Measurements from ENCODE around the gene R3HDM2.
"Not testable (repeated sequence)": the region's sequence is repeated elsewhere in the genome, so short reads cannot be mapped to it uniquely, and the experiment has no call there.

R3HDM2 gene

DNA sequence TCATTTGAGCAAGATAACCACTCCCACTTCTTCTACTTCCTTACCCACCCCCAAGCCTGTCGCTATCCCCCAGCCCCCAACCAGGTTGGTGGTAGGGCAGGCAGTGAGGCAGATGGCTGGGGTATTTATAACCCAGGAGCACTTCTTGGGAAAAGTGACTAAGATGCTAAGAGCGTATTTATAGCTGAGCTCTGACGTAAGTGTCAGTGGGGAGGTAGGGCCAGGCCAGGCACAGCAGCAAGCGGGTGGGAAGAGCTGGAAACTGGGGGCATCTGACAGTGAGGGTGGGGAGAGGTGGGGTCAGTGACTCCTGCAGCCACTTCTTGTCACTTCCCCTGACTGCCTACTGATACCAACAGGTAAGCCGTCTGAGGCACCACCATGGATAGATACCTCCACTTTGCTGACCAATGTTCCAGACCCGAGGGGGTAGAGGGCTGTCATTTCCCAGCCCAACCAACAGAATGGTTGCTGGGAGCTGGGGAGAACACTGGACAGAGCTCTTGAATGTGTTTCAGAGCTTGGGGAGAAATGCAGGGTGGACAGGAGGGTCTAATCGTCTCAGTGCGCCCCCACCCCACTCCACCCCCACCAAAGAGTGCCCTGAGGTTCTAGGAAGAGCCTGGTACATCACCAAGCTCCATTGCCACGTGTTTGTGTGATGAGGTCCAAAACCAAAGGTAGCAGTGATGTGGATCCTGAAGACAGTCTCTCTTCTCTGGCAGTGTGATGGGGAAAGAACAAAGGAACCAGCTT lies 21.5 kb upstream of the R3HDM2 start:
- peak; percentile 60 for DNase-seq

DNA sequence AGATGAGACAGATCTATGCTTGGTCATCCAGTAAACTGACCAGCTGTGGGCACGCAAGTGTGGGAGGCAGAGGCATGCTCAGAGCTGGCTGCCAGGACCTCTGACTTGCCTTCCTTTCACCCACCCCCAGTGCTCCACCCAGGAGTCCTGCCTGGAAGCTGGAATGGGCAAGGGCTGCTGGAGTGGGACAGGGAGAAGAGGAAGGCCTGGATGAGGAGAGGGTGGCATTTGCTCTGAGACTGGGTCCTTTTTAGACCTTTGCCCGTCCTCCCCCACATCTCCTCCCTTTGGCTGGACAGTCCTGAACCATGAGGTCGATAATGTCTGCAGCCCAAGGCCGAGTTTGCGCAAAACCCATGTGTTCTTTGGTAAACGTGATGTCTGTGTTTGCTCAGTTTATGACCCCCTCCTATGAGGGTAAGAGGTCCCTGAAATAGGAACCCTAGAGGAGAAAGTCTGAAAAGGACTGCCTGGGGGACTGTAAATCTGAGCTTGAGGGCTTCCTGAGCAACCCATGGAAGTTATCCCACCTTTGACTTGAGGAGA lies 20.5 kb upstream of the R3HDM2 start:
- DNase-seq = no peak

DNA sequence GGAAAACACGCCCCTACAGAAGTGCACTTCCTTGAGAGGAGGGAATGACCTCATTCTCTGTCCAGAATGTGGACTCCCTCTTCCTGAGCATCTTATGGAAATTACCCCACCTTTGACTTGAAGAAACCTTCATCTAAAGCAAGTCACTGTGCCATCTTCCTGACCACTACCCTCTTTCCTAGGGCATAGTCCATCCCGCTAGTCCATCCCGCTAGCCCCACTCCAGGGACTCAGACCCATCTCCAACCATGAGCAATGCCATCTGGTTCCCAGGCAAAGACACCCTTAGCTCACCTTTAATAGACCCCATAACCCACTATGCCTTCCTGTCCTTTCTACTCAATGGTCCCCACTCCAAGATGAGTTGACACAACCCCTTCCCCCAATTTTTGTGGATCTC lies 19.2 kb upstream of the R3HDM2 start:
- DNase-seq = no peak

DNA sequence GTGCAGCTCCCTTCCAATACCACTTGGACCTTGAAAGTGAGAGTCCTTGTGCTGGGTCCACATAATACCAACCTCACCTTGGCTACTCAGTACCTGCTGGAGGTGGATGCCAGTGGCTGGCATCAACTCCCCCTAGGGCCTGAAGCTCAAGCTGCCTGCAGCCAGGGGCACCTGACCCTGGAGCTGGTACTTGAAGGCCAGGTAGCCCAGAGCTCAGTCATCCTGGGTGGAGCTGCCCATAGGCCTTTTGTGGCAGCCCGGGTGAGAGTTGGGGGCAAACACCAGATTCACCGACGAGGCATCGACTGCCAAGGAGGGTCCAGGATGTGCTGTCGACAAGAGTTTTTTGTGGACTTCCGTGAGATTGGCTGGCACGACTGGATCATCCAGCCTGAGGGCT lies 18.5 kb upstream of the R3HDM2 start:
- no peak for DNase-seq

DNA sequence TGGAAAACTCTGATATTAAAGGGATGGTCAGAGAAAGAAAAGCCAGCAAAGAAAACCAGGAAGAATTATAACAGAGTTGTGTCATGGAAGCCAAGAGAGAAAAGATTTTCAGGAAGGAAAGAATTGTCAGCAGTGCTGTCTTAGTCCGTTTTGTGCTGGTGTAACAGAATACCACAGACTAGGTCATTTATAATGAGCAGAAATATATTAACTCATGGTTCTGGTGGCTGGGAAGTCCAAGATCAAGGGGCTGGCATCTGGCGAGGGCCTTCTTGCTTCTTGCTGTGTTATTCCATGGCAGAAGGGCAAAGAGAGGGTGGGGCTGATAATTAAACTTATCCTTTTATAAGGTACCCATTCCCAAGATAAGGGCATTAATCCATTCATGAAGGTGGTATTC lies 17.8 kb upstream of the R3HDM2 start:
- no peak for DNase-seq

DNA sequence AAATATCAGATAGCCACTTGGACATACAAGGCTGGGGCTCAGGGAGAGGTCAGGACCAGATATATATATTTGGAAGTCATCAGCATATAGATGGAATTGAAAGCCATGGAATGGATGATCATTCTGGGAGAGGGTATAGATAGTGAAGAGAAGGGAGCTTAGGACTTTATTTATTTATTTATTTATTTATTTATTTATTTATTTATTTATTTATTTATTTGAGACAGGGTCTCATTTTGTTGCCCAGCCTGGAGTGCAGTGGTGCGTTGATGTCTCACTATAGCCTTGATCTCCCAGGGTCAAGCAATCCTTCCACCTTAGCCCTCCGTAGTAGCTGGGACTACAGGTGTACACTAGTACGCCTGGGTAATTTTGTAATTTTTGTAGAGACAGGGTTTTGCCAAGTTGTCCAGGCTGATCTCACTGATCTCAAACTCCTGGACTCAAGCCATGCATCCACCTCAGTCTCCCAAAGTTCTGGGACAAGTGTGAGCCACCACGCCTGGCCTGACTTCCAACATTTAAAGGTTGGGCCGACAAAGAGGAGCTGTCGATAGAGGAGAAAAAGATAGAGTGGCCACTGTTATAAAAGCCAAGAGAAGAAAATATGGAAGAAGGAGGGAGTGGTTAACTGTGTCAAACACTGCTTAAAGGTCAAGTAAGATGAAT lies 15.6 kb upstream of the R3HDM2 start:
- no peak for DNase-seq

DNA sequence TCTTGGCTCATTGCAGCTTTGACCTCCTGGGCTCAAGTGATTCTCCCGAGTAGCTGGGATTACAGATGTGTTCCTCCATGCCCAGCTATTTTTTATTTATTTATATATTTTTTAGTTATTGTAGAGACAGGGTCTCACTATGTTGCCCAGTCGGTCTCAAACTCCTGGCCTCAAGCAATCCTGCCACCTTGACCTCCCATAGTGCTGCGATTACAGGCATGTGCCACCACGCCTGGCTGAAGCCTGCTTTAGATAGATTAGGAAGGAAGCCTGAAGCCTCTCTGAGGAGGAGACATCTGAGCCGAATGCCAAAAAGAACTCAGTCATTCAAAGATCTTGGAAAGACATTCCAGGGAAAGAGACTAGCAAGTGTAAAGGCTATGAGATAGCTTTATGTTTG lies 13.9 kb upstream of the R3HDM2 start:
- no peak for DNase-seq

DNA sequence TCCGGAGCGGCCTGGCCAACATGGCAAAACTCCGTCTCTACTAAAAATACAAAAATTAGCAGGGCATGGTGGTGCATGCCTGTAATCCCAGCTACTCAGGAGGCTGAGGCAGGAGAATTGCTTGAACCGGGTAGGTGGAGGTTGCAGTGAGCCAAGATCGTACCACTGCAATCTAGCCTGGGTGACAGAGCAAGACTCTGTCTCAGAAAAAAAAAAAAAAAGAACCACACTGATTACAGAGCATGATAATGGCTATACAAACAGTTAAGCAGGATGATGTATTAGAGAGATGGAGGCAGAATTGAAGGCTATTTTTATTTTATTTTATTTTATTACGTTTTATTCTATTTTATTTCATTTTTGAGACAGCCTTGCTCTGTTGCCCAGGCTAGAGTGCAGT lies 13.5 kb upstream of the R3HDM2 start:
- DNase-seq = not testable (repeated sequence)

DNA sequence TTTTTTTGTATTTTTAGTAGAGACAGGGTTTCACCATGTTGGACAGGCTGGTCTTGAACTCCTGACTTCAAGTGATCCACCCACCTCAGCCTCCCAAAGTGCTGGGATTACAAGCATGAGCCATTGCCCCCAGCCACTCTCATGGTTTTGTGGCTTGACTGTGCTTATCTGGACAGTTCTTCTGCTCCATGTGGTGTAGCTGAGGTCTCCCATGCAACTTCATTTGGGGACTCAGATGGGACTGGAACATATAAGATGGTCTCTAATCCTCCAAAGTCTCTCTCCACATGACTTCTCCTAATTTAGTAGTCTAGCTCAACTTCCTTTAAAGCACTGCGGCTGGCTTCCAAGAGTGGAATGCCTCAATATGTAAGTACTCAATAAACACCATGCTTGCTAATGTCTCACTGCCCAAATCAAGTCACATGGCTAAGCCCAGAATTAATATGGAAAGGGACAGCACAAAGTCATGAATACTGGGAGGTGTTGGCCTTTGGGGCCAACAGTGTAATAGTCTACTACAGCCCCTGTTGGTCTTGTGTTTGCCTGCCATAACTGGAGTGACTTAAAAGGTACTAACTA lies 11.1 kb upstream of the R3HDM2 start:
- DNase-seq = no peak

DNA sequence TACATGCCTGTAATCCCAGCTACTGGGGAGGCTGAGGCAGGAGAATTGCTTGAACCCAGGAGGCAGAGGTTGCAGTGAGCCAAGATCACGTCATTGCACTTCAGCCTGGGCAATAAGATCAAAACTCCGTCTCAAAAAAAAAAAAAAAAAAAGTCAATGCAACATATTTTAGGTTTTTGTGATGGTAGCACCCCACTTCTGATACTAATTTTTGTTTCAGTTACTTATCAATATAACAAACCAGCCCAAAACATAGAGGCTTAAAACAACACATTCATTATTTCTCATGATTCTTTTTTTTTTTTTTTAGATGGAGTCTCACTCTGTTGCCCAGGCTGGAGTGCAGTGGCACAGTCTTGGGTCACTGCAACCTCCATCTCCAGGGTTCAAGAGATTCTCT lies 10.6 kb upstream of the R3HDM2 start:
- DNase-seq = not testable (repeated sequence)

DNA sequence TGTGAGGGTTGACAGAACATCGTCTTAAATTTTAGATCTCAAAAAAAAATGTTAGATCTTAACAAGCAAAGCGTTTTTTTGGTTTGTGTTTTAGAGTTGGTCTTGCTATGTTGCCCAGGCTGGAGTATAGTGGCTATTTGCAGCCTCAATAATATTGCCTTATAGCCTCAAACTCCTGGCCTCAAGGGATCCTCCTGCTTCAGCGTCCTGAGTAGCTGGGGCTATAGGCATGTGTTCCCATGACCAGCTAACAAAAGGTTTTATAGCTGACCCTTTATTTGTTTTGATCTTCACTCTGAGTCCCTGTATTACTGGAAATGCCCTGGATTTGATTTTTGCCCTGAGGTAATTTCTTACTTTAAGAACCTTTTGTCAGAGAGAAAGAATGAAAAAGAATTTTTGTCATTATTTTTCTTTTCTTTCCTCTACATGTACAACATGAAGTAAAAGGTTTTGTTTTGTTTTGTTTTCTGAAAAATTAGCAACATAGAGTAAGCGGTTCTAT lies 9.0 kb upstream of the R3HDM2 start:
- DNase-seq = no peak

DNA sequence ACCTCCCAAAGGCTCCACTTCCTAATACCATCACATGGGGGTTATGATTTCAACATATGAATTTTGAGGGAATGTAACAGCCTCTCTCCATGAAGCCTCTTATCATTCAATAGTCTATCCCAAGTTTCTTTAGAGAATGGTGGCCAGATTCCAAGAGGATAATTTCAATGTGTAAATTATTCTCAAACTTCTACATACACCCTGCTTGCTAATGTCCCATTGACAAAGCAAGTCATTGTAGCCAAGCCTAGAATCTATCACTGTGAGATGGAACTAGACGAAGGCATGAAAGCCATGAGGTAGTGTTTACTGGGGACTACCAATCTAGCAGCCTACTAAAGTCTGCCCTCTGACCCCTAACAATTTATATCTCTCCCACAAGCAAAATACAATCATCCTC lies 7.6 kb upstream of the R3HDM2 start:
- no peak for DNase-seq

DNA sequence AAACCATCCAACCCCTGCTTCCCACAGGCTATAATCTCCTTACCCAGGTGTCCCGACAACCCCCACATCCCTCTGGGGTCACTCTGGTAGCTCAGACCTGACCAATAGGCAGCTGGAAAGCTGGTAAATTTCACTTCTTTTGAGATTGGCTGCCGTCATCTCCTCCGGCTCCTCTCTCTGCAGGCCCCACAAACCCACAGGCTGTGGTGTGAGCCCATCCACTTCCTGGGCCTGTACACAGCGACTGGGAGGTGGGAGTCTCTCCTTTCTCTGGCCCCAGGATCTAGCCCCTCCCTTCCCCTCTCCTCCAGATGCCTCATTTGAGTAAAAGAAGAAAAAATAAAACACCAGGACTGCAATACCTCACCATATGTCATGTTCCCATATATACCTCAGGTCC lies 4.5 kb upstream of the R3HDM2 start:
- DNase-seq = no peak

DNA sequence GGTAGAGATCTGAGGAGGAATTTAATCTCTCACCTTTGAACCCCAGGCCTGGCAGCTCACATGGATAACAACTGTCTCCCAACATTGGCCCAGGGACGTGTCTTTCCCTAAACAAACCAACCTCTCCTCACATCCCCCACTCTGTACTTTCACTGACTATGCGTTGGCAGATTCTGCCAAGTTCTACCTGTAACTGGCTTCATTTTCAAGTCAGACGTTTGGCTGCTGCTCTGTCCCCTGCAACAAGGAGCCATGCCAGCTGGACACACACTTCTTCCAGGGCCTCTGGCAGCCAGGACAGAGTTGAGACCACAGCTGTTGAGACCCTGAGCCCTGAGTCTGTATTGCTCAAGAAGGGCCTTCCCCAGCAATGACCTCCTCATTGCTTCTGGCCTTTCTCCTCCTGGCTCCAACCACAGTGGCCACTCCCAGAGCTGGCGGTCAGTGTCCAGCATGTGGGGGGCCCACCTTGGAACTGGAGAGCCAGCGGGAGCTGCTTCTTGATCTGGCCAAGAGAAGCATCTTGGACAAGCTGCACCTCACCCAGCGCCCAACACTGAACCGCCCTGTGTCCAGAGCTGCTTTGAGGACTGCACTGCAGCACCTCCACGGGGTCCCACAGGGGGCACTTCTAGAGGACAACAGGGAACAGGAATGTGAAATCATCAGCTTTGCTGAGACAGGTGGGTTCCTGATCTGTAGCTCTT lies 3.8 kb upstream of the R3HDM2 start, which contains the start of gene INHBC:
TSS of gene INHBC (plus strand) at position 268 of the 707 bp plus-strand sequence. CDS start at position 371, 103 bp downstream.
- DNase-seq = no peak

DNA sequence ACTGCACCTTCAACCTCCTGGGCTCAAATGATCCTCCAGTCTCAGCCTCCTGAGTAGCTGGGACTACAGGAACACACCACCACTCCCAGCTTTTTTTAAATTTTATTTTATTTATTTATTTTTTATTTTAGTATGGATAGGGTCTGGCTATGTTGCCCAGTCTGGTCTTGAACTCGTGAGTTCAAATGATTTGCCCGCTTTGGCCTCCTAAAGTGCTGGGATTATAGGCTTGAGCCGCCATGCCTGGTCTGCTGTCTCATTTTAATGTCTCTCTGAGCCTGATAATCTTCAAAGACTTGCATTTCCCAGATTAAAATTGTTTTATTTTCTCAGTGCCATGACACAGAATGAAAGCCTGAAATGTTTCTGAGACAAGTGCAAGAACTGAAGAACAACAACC lies 2.5 kb upstream of the R3HDM2 start:
- peak; percentile 10 for DNase-seq

DNA sequence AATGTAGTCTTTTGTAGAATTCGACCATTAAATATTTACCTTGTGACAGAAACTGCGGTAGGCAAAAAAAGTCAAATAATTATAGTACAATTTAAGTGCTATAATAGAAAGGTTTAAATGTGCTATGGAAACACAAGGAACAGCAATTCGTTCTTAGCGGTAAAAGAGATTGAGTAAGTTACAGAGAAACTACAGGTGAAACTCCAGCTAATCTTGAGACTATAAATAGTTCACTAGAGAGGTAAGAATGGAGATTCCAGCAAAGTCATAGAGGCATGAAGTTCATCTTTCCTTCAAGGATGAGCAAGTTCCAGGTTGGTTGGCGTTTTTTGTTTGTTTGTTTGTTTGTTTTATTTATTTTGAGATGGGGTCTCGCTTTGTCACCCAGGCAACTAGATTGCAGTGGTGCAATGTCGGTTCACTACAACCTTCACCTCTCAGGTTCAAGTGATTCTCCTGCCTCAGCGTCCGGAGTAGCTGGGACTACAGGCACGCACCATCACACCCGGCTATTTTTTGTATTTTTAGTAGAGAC lies 878 bp upstream of the R3HDM2 start:
- no peak for DNase-seq

DNA sequence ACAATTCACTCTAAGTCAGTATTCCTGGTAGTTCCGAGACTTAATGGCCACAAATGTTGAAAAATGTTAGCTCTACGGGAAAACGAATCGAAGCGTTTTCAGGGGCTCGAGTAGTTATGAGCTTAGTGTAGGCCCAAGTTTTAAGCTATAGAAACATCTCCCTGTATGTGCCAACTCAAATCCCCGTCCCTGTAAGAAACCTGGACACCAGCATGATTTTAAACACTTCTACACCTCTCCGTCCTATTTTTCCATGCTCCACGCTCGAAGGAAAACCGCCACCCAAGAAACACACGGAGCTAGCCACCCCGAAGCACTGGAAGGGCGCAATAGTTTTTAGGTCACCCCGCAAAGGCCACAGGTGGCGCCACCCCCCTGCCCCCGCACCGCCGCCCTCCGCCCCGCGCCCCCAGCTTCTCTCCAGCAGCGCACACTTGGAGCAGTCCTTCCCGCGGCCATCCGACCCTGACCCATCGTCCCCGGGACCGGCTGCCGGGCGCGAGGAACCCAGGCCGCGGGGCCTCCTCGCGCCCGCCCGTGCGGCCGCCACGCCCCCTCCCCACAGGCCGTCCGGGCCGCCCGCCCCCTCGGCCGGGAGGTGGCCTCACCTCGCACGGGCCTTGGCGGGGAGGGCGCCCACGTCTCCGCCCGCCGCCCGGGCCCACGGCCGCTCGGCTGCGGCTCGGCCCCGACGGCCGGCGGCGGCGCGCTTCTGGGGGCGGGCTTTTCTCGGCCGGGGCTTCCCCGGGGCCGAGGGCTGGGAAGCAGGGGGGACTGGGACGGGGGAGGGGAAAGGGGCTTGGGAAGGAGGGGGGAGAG lies 522 bp downstream of the R3HDM2 start:
- DNase-seq = peak; percentile 58

DNA sequence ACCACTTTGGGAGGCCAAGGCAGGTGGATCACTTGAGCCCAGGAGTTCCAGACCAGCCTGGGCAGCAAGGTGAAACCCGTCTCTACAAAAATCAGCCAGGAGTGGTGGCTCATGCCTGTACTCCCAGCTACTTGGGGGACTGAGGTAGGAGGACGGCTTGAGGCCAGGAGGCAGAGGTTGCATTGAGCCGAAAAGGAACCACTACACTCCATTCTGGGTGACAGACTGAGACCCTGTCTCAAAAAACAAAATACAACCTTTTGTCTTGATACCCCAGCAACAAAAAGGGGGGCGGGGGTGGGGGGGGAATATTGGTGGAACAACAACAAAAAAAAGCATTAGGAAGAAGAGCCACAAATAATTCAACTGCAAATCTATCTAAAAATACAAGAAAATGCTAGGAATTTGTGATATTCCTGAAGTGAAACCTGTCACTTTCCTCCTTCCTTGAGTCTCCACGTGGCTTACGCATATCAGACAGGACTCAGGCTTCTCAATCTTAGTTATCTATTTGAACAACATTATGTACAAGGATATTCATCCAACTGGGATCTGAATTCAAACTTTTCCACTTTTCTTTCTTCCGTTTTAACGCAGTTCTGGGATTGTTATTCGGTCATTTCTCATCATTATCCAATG lies 1.3 kb downstream of the R3HDM2 start:
- DNase-seq = peak; percentile 25

DNA sequence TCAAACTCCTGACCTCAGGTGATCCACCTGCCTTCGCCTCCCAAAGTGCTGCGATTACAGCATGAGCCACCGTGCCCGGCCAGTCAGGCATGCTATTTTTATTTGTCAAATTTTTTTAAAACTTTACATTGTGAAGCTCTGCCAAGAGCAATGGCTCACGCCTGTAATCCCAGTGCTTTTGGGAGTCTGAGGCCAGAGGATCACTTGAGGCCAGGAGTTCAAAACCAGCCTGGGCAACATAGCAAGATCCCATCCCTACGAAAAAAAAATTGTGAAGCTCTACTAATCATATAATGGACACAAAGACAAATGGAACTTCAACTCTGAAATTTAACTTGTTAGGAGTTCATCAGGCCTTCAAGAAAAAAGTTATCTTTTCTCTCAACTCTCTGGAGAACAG lies 1.9 kb downstream of the R3HDM2 start:
- DNase-seq = peak; percentile 18

DNA sequence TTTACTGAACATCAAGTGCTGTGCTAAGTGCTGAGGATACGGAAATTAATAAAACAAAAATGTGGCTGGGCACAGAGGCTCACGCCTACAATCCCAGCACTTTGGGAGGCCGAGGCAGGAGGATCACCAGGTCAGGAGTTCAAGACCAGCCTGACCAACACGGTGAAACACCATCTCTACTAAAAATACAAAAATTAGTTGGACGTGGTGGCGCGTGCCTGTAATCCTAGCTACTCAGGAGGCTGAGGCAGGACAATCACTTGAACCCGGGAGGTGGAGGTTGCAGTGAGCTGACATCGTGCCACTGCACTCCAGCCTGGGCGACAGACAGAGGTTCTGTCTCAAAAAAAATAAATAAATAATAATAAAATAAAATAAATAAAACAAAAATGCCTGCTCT lies 3.9 kb downstream of the R3HDM2 start:
- peak; percentile 13 for DNase-seq

DNA sequence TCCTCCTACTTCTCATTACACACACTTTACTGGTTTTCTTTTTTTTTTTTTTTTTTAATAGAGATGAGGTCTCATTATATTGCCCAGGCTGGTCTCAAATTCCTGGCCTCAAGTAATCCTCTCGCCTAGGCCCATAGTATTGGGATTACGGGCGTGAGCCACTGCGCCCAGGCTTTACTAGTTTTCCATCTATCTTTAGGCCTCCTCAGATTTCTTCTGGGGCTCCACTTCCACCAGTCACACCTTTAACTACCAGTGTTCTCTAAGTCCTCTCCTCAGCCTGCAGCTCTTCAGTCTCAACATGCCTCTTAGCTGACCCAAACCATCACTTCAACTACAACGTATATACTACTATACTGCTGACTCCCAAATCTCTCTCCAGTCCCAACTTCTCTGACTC lies 10.4 kb downstream of the R3HDM2 start:
- no peak for DNase-seq

Measured in stimulated activated CD8-positive, alpha-beta memory T cell treated with anti-CD3 and anti-CD28 coated beads, Interleukin-4, amount 100 ng/mL, for 48 hours (primary cell).